ENCODE results near the gene COLGALT1.

Gene COLGALT1

DNA sequence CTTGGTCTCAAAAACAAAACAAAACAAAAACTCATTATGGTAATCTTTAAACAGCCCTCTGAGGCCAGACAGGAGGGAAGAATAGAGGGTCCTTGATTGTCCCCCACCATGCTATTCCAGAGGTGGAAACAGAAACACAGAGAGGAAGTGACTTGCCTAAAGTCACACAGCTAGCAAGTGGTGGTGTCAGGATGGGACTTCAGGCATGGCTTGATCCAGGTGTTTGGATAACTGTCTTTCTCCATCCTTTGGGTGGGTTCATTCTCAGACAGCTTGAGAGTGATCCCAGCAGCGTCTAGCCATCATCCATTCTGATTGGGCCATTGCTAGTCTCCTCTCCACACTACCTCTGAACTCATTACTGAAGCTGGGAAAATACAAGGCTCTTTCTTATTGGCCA lies 12.5 kb downstream of the COLGALT1 start:
- TF ChIP-seq FOXP2 (optimal IDR thresholded peaks at IDR 0.05; ENCODE audit: borderline replicate concordance, extremely low read depth, extremely low read length, insufficient read depth), result no peak
- TF ChIP-seq, protein P1, sequence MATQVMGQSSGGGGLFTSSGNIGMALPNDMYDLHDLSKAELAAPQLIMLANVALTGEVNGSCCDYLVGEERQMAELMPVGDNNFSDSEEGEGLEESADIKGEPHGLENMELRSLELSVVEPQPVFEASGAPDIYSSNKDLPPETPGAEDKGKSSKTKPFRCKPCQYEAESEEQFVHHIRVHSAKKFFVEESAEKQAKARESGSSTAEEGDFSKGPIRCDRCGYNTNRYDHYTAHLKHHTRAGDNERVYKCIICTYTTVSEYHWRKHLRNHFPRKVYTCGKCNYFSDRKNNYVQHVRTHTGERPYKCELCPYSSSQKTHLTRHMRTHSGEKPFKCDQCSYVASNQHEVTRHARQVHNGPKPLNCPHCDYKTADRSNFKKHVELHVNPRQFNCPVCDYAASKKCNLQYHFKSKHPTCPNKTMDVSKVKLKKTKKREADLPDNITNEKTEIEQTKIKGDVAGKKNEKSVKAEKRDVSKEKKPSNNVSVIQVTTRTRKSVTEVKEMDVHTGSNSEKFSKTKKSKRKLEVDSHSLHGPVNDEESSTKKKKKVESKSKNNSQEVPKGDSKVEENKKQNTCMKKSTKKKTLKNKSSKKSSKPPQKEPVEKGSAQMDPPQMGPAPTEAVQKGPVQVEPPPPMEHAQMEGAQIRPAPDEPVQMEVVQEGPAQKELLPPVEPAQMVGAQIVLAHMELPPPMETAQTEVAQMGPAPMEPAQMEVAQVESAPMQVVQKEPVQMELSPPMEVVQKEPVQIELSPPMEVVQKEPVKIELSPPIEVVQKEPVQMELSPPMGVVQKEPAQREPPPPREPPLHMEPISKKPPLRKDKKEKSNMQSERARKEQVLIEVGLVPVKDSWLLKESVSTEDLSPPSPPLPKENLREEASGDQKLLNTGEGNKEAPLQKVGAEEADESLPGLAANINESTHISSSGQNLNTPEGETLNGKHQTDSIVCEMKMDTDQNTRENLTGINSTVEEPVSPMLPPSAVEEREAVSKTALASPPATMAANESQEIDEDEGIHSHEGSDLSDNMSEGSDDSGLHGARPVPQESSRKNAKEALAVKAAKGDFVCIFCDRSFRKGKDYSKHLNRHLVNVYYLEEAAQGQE (IDR thresholded peaks at IDR 0.05; ENCODE audit: insufficient read depth in 1 of 2, low read depth in 2 of 2, low read length in 2 of 2), result no peak
- TF ChIP-seq TAF1 (IDR thresholded peaks at IDR 0.05; ENCODE audit: borderline replicate concordance, insufficient read depth, low read length), result no peak
- no peak for TF ChIP-seq SIN3A (IDR thresholded peaks at IDR 0.05; ENCODE audit: borderline replicate concordance, insufficient read depth, low read length)
- TF ChIP-seq POLR2AphosphoS5 (IDR thresholded peaks at IDR 0.05; ENCODE audit: low read depth, low read length), result no peak

DNA sequence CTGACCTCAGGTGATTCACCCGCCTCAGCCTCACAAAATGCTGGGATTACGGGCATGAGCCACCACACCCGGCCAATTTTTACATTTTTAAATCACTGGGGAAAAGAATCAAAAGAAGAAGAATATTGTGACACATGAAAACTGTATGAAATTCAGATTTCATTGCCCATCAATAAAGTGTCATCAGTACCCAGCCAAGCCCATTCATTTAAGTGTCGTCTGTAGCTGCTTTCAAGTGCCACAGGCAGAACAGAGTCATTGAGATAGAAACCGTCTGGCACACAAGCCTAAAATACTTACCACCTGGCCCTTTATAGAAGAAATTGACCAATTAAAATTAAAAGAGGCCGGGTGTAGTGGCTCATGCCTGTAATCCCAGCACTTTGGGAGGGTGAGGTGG lies 15.3 kb downstream of the COLGALT1 start:
- TF ChIP-seq TAF1 (IDR thresholded peaks at IDR 0.05; ENCODE audit: borderline replicate concordance, insufficient read depth, low read length), result no peak
- no peak for TF ChIP-seq SIN3A (IDR thresholded peaks at IDR 0.05; ENCODE audit: borderline replicate concordance, insufficient read depth, low read length)
- no peak for TF ChIP-seq POLR2AphosphoS5 (IDR thresholded peaks at IDR 0.05; ENCODE audit: low read depth, low read length)
- no peak for TF ChIP-seq FOXP2 (optimal IDR thresholded peaks at IDR 0.05; ENCODE audit: borderline replicate concordance, extremely low read depth, extremely low read length, insufficient read depth)
- TF ChIP-seq, protein P1 (IDR thresholded peaks at IDR 0.05; ENCODE audit: insufficient read depth in 1 of 2, low read depth in 2 of 2, low read length in 2 of 2), result no peak

DNA sequence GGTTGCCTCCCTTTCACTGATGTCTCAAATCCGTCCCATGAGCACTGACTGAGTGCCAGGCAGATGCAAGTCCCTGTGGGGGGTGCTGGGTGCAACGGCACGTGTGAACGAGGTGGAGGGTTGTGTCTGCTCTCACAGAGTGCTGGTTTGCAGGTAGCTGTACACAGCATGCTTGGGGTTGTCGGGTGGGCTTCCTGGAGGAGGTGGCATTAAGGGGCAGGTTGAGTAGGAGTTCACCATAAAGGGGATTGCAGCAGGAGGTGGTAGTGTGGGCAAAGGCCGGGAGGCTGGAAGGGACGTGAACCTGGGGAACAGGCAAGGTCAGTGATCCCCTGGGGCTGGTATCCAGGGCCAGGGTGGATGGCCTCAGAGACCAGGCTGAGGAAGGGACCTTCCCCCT lies 17.2 kb downstream of the COLGALT1 start:
- TF ChIP-seq TAF1 (IDR thresholded peaks at IDR 0.05; ENCODE audit: borderline replicate concordance, insufficient read depth, low read length), result no peak

DNA sequence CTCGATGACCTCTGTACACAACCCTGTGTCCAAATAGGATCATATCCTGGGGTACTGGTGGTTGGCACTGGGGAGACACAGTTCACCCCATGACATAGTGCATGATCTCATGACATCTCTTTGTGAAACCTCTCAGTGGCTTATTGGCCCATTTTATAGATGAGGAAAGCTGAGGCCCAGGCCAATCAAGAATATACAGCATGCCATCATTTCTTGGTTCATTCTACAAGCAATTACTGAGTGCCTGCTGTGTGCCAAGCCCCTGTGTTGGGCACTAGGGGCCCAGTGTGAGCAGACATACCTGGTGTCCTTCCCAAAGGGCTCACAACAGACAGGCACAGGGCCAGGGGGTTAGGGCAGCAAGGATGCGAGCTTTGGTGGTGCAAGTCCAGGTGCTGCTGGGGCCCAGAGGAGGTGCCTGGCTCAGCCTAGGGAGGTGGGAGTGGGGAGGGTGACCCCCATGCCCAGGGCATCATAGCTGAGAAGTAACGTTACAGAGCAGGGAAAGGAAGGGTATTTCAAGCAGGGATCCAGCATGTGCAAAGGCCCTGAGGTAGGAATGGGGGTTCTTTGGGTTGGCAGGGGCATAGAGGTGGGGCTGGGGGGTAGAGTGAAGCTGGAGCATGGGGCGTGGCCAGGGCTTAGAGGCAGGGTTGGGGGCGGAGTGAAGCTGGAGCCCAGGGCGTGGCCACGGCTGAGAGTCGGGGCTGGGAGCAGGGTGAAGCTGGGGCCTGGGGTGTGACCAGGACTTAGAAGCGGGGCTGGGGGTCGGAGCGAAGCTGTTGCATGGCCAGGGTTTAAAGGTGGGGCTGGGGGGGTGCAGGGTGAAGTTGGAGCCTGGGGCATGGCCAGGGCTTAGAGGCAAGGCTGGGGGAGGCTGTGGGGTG lies 20.7 kb downstream of the COLGALT1 start:
- TF ChIP-seq SIN3A (IDR thresholded peaks at IDR 0.05; ENCODE audit: borderline replicate concordance, insufficient read depth, low read length) (no peak), FOXP2 (optimal IDR thresholded peaks at IDR 0.05; ENCODE audit: borderline replicate concordance, extremely low read depth, extremely low read length, insufficient read depth) (no peak), POLR2AphosphoS5 (IDR thresholded peaks at IDR 0.05; ENCODE audit: low read depth, low read length) (no peak), TAF1 (IDR thresholded peaks at IDR 0.05; ENCODE audit: borderline replicate concordance, insufficient read depth, low read length) (no peak)
- TF ChIP-seq, protein P1 (IDR thresholded peaks at IDR 0.05; ENCODE audit: insufficient read depth in 1 of 2, low read depth in 2 of 2, low read length in 2 of 2), result no peak

DNA sequence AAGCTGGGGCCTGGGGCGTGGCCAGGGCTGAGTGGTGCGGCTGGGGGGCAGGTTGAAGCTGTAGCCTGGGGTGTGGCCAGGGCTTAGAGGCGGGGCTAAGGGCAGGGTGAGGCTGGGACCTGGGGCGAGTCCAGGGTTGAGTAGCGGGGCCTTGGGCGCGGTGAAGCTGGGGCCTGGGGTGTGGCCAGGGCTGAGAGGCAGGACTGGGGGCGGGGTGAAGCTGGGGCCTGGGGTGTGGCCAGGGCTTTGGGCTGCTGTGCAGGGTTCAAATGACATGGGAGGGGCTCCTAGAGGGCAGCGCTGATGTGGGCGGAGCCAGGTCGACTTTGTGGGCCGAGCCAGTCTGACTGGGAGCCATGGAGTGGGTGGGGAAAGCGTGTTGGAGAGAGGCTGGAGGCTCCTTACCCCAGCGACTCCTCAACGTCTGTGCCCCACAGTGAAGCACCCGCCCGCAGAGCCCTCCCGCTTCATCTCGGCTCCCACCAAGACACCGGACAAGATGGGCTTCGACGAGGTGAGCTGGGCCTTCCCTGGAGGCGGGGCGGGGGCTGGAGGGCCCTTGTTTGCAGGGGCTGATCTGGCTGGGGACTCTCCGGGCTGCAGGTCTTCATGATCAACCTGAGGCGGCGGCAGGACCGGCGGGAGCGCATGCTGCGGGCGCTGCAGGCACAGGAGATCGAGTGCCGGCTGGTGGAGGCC lies 21.5 kb downstream of the COLGALT1 start:
- TF ChIP-seq SIN3A (IDR thresholded peaks at IDR 0.05; ENCODE audit: borderline replicate concordance, insufficient read depth, low read length) (no peak), TAF1 (IDR thresholded peaks at IDR 0.05; ENCODE audit: borderline replicate concordance, insufficient read depth, low read length) (no peak), FOXP2 (optimal IDR thresholded peaks at IDR 0.05; ENCODE audit: borderline replicate concordance, extremely low read depth, extremely low read length, insufficient read depth) (no peak), POLR2AphosphoS5 (IDR thresholded peaks at IDR 0.05; ENCODE audit: low read depth, low read length) (no peak)
- TF ChIP-seq, protein P1 (IDR thresholded peaks at IDR 0.05; ENCODE audit: insufficient read depth in 1 of 2, low read depth in 2 of 2, low read length in 2 of 2), result no peak

All from PFSK-1 (cell line).